Testis (tissue), 2 donors: ENCODE measurements around the gene GRM2.

Source experiments
- POLR2A ChIP-seq: fragments of 450-650 bp; IDR thresholded peaks from one replicate; pipeline ENCODE4 v1.6.1; 2017; ENCODE audit warnings: antibody characterized with exemption, mild to moderate bottlenecking, moderate library complexity
- TF ChIP-seq, protein P1 (sequence below), 3 experiments: fragments of 450-650 bp in 2 of 3; fragments of 200-600 bp in 1 of 3; sonication (generic) in 1 of 3; IDR thresholded peaks; one replicate each; pipeline ENCODE4 v1.5.1; 2016 to 2019; ENCODE audit warnings: antibody characterized with exemption in 3 of 3, mild to moderate bottlenecking in 2 of 3, moderate library complexity in 1 of 3

DNA sequence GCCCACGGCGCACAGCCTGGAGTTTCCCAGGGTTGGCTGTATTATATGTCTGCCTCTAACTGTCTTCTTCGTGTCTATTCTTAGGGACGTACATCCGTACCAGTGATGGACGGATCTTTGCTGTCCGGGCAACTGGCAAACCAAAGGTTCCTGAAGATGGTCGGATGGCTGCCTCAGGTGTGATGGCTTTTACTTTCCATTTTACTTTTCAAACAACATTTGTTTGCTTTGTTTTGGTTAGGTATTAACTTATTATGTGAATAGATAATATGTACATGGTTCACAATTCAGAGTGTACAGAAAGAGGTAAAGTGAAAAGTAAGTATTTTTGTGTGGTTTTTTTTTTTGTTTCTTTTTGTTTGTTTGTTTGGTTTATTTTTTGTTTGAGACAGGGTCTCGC, 46.9 kb upstream of the GRM2 start:
- no peak for TF ChIP-seq POLR2A
- TF ChIP-seq, protein P1, sequence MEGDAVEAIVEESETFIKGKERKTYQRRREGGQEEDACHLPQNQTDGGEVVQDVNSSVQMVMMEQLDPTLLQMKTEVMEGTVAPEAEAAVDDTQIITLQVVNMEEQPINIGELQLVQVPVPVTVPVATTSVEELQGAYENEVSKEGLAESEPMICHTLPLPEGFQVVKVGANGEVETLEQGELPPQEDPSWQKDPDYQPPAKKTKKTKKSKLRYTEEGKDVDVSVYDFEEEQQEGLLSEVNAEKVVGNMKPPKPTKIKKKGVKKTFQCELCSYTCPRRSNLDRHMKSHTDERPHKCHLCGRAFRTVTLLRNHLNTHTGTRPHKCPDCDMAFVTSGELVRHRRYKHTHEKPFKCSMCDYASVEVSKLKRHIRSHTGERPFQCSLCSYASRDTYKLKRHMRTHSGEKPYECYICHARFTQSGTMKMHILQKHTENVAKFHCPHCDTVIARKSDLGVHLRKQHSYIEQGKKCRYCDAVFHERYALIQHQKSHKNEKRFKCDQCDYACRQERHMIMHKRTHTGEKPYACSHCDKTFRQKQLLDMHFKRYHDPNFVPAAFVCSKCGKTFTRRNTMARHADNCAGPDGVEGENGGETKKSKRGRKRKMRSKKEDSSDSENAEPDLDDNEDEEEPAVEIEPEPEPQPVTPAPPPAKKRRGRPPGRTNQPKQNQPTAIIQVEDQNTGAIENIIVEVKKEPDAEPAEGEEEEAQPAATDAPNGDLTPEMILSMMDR (IDR thresholded peaks at IDR 0.05), result no peak
